H4 (cell line): ENCODE results near the gene SLC26A11. TPM values are rescaled to one million over a fixed set of nuclear protein-coding genes. Genes with fewer than 3 reads are reported as not detected.
"Not testable (repeated sequence)": the region's sequence is repeated elsewhere in the genome, so short reads cannot be mapped to it uniquely, and the experiment has no call there.

Experiments used
- DNase-seq: peaks from one replicate; pipeline ENCODE4 v3.0.0-alpha.2; 2015; ENCODE audit warnings: low spot score
- total RNA-seq: library from RNA; depleted of rRNA; stranded (reverse); fragments of >200 nt; shearing (Covaris generic); gene quantifications from 2 replicates; pipeline ENCODE4 v1.2.3, GENCODE V29; 2014

Gene SLC26A11
- total RNA-seq, 1 experiment from 2014 or later, result 3.6 TPM

GRCh38 chr17:80281516-80281915 is 61.3 kb downstream of the SLC26A11 start:
- no peak for DNase-seq

- DNase-seq, result no peak
These were observed 63.1 kb downstream of the SLC26A11 start for GRCh38 chr17:80283116-80283852.

- no peak for DNase-seq
These were observed 64.4 kb downstream of the SLC26A11 start for GRCh38 chr17:80284631-80285030.

- no peak for DNase-seq
These were observed 65.2 kb downstream of the SLC26A11 start for GRCh38 chr17:80285237-80285920.

- no peak for DNase-seq
These were observed 66.4 kb downstream of the SLC26A11 start for GRCh38 chr17:80286638-80286960.

GRCh38 chr17:80287038-80287437 is 66.8 kb downstream of the SLC26A11 start:
- no peak for DNase-seq

- no peak for DNase-seq
These were observed 67.8 kb downstream of the SLC26A11 start for GRCh38 chr17:80287806-80288567.

- DNase-seq, result no peak
These were observed 69.4 kb downstream of the SLC26A11 start for GRCh38 chr17:80289616-80290015.

GRCh38 chr17:80290156-80290555 is 69.9 kb downstream of the SLC26A11 start:
- DNase-seq, result no peak

- no peak for DNase-seq
These were observed 71.0 kb downstream of the SLC26A11 start for GRCh38 chr17:80291260-80291659.

GRCh38 chr17:80291691-80292487 is 71.7 kb downstream of the SLC26A11 start:
- no peak for DNase-seq

- no peak for DNase-seq
These were observed 72.3 kb downstream of the SLC26A11 start for GRCh38 chr17:80292521-80292971.

- DNase-seq, result no peak
These were observed 74.0 kb downstream of the SLC26A11 start for GRCh38 chr17:80294210-80294609.

- no peak for DNase-seq
These were observed 74.4 kb downstream of the SLC26A11 start for GRCh38 chr17:80294653-80295052.

- DNase-seq, result no peak
These were observed 74.9 kb downstream of the SLC26A11 start for GRCh38 chr17:80295146-80295545.

GRCh38 chr17:80295559-80295958 is 75.3 kb downstream of the SLC26A11 start:
- no peak for DNase-seq

GRCh38 chr17:80296221-80296620 is 76.0 kb downstream of the SLC26A11 start:
- DNase-seq, result no peak

- DNase-seq, result no peak
These were observed 77.9 kb downstream of the SLC26A11 start for GRCh38 chr17:80297996-80298560.

GRCh38 chr17:80299350-80300100 is 79.3 kb downstream of the SLC26A11 start:
- not testable (repeated sequence) for DNase-seq

GRCh38 chr17:80300756-80301155 is 80.5 kb downstream of the SLC26A11 start:
- not testable (repeated sequence) for DNase-seq
